Measurements from ENCODE around the gene SMIM41. TPM values are rescaled to one million over a fixed set of nuclear protein-coding genes. Genes with fewer than 3 reads are reported as not detected.

SMIM41 gene
- total and polyA plus RNA-seq, 12 donors, result 0.10 to 2.1 (median 0.68) TPM; not detected in 8

GRCh38 chr12:52062167-52063081 is 17.1 kb upstream of the SMIM41 start:
- Histone ChIP-seq H3K4me3 (no peak overlapping the region), H3K9me3 (replicated peaks in 1 of 3) (no peaks in the 10 kb centered on the region), H3K27me3 (no peaks in the 10 kb centered on the region), H3K36me3 (replicated peaks in 1 of 2) (peaks cover 0 to 25% of the 10 kb centered on the region in 2 donors), H3K27ac (peak overlapping the region; percentile 75 to 98 (median 87)), H3K4me1 (replicated peaks in 1 of 2) (peaks cover 36 to 39% of the 10 kb centered on the region in 2 donors)
- TF ChIP-seq, protein P1, sequence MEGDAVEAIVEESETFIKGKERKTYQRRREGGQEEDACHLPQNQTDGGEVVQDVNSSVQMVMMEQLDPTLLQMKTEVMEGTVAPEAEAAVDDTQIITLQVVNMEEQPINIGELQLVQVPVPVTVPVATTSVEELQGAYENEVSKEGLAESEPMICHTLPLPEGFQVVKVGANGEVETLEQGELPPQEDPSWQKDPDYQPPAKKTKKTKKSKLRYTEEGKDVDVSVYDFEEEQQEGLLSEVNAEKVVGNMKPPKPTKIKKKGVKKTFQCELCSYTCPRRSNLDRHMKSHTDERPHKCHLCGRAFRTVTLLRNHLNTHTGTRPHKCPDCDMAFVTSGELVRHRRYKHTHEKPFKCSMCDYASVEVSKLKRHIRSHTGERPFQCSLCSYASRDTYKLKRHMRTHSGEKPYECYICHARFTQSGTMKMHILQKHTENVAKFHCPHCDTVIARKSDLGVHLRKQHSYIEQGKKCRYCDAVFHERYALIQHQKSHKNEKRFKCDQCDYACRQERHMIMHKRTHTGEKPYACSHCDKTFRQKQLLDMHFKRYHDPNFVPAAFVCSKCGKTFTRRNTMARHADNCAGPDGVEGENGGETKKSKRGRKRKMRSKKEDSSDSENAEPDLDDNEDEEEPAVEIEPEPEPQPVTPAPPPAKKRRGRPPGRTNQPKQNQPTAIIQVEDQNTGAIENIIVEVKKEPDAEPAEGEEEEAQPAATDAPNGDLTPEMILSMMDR (IDR thresholded peaks at IDR 0.05), result no peak
- no peak for TF ChIP-seq POLR2A (IDR thresholded peaks at IDR 0.05)
- 25 to 72% (median 53%) methylated on average over 2 to 6 of the region's 6 CpGs for WGBS, 4 donors
- DNase-seq, result peak; percentile 71 to 86 (median 76)
- intact Hi-C loops (cut with DNase I), result no loop called here

DNA sequence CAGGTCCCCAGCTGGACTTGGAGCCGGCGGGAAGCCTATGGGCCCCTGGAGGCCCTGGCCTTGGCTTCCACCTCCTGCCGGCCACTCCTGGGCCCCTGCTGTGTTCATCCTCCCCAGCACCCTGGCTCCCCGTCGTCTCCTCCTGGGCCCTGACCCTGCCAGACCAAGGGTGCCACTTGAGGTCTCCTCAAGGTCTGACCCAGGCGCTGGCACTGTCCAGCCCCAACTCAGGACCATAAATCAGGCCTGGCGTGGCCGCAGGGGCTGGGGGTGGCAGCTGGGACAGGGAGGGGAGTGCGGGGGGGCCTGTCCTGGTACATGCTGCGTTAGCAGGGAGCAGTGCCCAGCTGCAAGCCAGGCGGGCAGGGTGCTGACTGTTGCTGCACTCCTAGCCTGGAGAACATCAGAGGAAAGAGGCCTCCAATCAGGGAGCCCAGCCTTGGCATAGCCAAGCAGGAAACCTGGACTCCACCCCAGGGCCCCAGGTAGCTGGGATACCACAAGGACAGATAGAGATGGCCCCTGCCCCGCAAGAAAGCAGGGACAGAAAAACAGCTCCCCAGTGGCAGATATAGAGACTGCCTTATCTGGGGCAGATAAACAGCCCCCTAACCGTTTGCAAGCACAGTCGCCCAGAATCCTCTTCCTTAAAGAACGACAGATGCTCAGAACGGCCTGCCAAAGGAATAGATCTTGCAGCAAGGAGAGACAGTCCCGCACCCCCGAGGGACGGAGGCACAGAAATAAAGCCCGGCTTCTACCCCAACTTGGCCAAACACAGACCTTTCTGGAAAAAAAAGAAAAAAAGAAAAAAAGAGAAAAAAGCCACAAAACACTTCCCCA is 16.2 kb upstream of the SMIM41 start:
- intact Hi-C loops (cut with DNase I), result no loop called here
- peak in 6 of 7 donors; percentile 69 to 88 (median 73) for DNase-seq
- 35 to 56% (median 45%) methylated on average over 9 to 20 of the region's 20 CpGs for WGBS, 4 donors
- no peaks in the 10 kb centered on the region for H3K27me3 ChIP-seq
- no peak overlapping the region for H3K4me3 ChIP-seq
- peak overlapping the region; percentile 75 to 98 (median 87) for H3K27ac ChIP-seq
- TF ChIP-seq, protein P1 (IDR thresholded peaks at IDR 0.05), result no peak
- peak in 1 of 2 donors; percentile 37 for TF ChIP-seq POLR2A (IDR thresholded peaks at IDR 0.05)
- H3K9me3 ChIP-seq (replicated peaks in 1 of 3), result no peaks in the 10 kb centered on the region
- peaks cover 0 to 16% of the 10 kb centered on the region in 2 donors for H3K36me3 ChIP-seq (replicated peaks in 1 of 2)
- H3K4me1 ChIP-seq (replicated peaks in 1 of 2), result peaks cover 37 to 40% of the 10 kb centered on the region in 2 donors

DNA sequence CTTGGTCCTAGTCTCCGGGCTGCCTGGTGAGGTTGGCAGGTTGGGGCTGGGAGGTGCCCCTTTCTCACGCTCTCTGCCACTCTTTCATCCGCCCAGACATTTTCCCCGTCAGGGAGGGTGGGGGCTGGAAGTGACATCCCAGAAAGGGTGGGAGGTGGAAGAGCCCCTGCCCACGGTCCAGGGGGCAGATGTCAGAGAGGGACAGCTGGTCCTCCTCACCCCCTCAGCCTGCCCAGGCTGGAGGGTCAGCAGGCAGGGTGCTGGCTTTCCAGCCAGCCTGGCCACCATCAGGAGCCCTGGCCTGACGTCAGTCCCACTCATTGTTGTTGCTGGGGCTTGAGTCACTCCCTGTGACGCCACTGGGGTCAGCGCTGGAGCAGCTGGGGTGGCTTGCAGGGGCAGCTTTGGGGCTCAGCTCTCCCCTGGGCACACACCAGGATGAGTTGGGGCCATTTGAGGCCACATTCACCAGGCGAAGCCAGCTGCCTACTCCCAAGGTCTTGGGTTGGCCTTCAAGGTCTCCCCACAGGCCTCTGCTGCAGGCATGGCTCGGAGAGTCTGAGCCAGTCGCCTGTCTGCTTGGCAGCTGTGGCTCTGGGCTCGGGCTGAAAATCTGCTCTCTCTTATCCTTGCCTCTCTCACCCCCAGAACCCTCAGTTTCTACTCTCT is 15.4 kb upstream of the SMIM41 start:
- no peaks in the 10 kb centered on the region for H3K27me3 ChIP-seq
- H3K36me3 ChIP-seq (replicated peaks in 1 of 2), result peaks cover 0 to 8% of the 10 kb centered on the region in 2 donors
- peaks cover 38 to 43% of the 10 kb centered on the region in 2 donors for H3K4me1 ChIP-seq (replicated peaks in 1 of 2)
- 33 to 46% (median 43%) methylated on average over 8 to 12 of the region's 12 CpGs for WGBS, 4 donors
- TF ChIP-seq, protein P1 (IDR thresholded peaks at IDR 0.05), result no peak
- peak in 1 of 2 donors; percentile 56 for TF ChIP-seq POLR2A (IDR thresholded peaks at IDR 0.05)
- no peak overlapping the region for H3K4me3 ChIP-seq
- H3K9me3 ChIP-seq (replicated peaks in 1 of 3), result no peaks in the 10 kb centered on the region
- DNase-seq, result peak; percentile 86 to 94 (median 91)
- peak overlapping the region; percentile 75 to 98 (median 87) for H3K27ac ChIP-seq
- intact Hi-C loops (cut with DNase I), result no loop called here
